Stimulated activated CD4-positive, alpha-beta T cell treated with anti-CD3 and anti-CD28 coated beads, Interleukin-1b, Interleukin-23, amount 100 ng/mL, for 1 hour (primary cell): ENCODE results near the gene DOC2A.
"Not testable (repeated sequence)": the region's sequence is repeated elsewhere in the genome, so short reads cannot be mapped to it uniquely, and the experiment has no call there.

Experiments used
- DNase-seq, 2 donors: peaks; one replicate each; pipeline ENCODE4 v3.0.0-alpha.2; 2020; ENCODE audit warnings: low read depth in 2 of 2

DOC2A gene

GRCh38 chr16:30027588-30028437, 17.0 kb upstream of the DOC2A start:
- DNase-seq: no peak

GRCh38 chr16:30026449-30026848, 15.6 kb upstream of the DOC2A start:
- DNase-seq: no peak

GRCh38 chr16:30025574-30025973, 14.7 kb upstream of the DOC2A start:
- no peak for DNase-seq

- DNase-seq: no peak
These were observed 14.3 kb upstream of the DOC2A start for GRCh38 chr16:30025156-30025555.

- no peak for DNase-seq
These were observed 13.6 kb upstream of the DOC2A start for GRCh38 chr16:30024451-30024850.

GRCh38 chr16:30023586-30023985, 12.8 kb upstream of the DOC2A start:
- no peak for DNase-seq

- no peak for DNase-seq
These were observed 12.1 kb upstream of the DOC2A start, which contains the start of gene C16orf92 for GRCh38 chr16:30022887-30023286. C16orf92 (plus strand) TSS chr16:30023198; CDS start chr16:30023341, 143 bp downstream.

GRCh38 chr16:30018731-30019158, 7.9 kb upstream of the DOC2A start:
- no peak for DNase-seq

GRCh38 chr16:30017937-30018336, 7.1 kb upstream of the DOC2A start:
- DNase-seq: not testable (repeated sequence)

- no peak for DNase-seq
These were observed 6.4 kb upstream of the DOC2A start for GRCh38 chr16:30017277-30017656.

GRCh38 chr16:30016555-30017276, 5.9 kb upstream of the DOC2A start:
- no peak for DNase-seq

- DNase-seq: not testable (repeated sequence)
These were observed 4.6 kb upstream of the DOC2A start for GRCh38 chr16:30015450-30015849.

- DNase-seq: not testable (repeated sequence)
These were observed 1.8 kb upstream of the DOC2A start for GRCh38 chr16:30012598-30012997.

GRCh38 chr16:30011714-30012504, 1.1 kb upstream of the DOC2A start:
- DNase-seq: no peak

GRCh38 chr16:30009990-30010843, 610 bp downstream of the DOC2A start:
- DNase-seq: no peak

GRCh38 chr16:30009085-30009862, 1.6 kb downstream of the DOC2A start:
- no peak for DNase-seq

GRCh38 chr16:30007378-30007895, 3.4 kb downstream of the DOC2A start:
- DNase-seq: no peak

GRCh38 chr16:30006659-30007377, 4.0 kb downstream of the DOC2A start:
- DNase-seq: no peak

- DNase-seq: no peak
These were observed 4.7 kb downstream of the DOC2A start for GRCh38 chr16:30006095-30006473.
